CD14-positive monocyte (primary cell): ENCODE results near the gene HNRNPF. TPM values are rescaled to one million over a fixed set of nuclear protein-coding genes. Genes with fewer than 3 reads are reported as not detected.

Source experiments
- DNase-seq, 3 donors: peaks; one replicate each; pipeline ENCODE4 v3.0.0-alpha.2; 2011 to 2022
- H2AFZ ChIP-seq: 2 replicates; pipeline ENCODE4 v1.6.0; 2012; ENCODE audit warnings: mild to moderate bottlenecking, low read depth, low read length, inconsistent platforms; ENCODE audit not compliant: insufficient read depth, poor library complexity, severe bottlenecking
- H3K27ac ChIP-seq, 2 donors: 1 replicate in 1 of 2; 2 replicates in 1 of 2; pipeline ENCODE4 v1.5.1; 2012 to 2013; ENCODE audit warnings: low read length in 2 of 2, control low read depth in 1 of 2, inconsistent platforms in 1 of 2, low read depth in 1 of 2, mild to moderate bottlenecking in 1 of 2
- H3K27me3 ChIP-seq, 2 donors: one replicate each; pipeline versions ENCODE4 v1.6.0 to v1.6.1; 2011 to 2013; ENCODE audit warnings: low read length in 2 of 2; ENCODE audit not compliant: control insufficient read depth in 2 of 2, insufficient read depth in 2 of 2
- H3K36me3 ChIP-seq, 2 donors: replicated peaks in 1 of 2; 1 replicate in 1 of 2; 2 replicates in 1 of 2; pipeline versions ENCODE4 v1.5.1 to v1.6.1; 2012 to 2013; ENCODE audit warnings: low read length in 2 of 2, control low read depth in 1 of 2, inconsistent platforms in 1 of 2, mild to moderate bottlenecking in 1 of 2; ENCODE audit not compliant: insufficient read depth in 2 of 2, control insufficient read depth in 1 of 2
- H3K4me1 ChIP-seq, 2 donors: 1 replicate in 1 of 2; 2 replicates in 1 of 2; pipeline versions ENCODE4 v1.5.1 to v1.6.1; 2012 to 2013; ENCODE audit warnings: low read length in 2 of 2, control low read depth in 1 of 2, inconsistent platforms in 1 of 2, mild to moderate bottlenecking in 1 of 2, moderate library complexity in 1 of 2; ENCODE audit not compliant: insufficient read depth in 2 of 2, control insufficient read depth in 1 of 2
- H3K4me2 ChIP-seq: replicated peaks from 2 replicates; pipeline ENCODE3; 2012; ENCODE audit warnings: low read length, moderate library complexity, mild to moderate bottlenecking; ENCODE audit not compliant: poor library complexity, severe bottlenecking; ENCODE audit errors: extremely low read depth
- H3K4me3 ChIP-seq, 3 experiments: fragments of 200-600 bp in 1 of 3; sonication (generic) in 1 of 3; replicated peaks in 1 of 3; 1 replicate in 2 of 3; 2 replicates in 1 of 3; pipeline ENCODE4 v1.5.1; 2011 to 2013; ENCODE audit warnings: low read length in 3 of 3, mild to moderate bottlenecking in 3 of 3, control low read depth in 2 of 3, low read depth in 2 of 3, inconsistent platforms in 1 of 3, moderate library complexity in 1 of 3
- H3K79me2 ChIP-seq: 2 replicates; pipeline ENCODE4 v1.6.0; 2012; ENCODE audit warnings: mild to moderate bottlenecking, control low read depth, inconsistent platforms, low read length, moderate library complexity; ENCODE audit not compliant: insufficient read depth
- H3K9ac ChIP-seq: 2 replicates; pipeline ENCODE4 v1.6.0; 2017; ENCODE audit warnings: low read length, mild to moderate bottlenecking; ENCODE audit not compliant: insufficient read depth, poor library complexity, severe bottlenecking
- H3K9me3 ChIP-seq, 2 donors: replicated peaks in 1 of 2; 1 replicate in 1 of 2; 2 replicates in 1 of 2; pipeline versions ENCODE4 v1.5.1 to v1.6.1; 2012 to 2013; ENCODE audit warnings: low read length in 2 of 2, control low read depth in 1 of 2; ENCODE audit not compliant: control insufficient read depth in 1 of 2, insufficient read depth in 1 of 2
- H4K20me1 ChIP-seq: 2 replicates; pipeline ENCODE4 v1.6.0; 2012; ENCODE audit warnings: mild to moderate bottlenecking, low read length, control low read depth, moderate library complexity; ENCODE audit not compliant: insufficient read depth
- H3K27ac Mint-ChIP-seq, 7 donors: one replicate each; pipeline ENCODE4 v1.8.0; 2020; ENCODE audit warnings: mild to moderate bottlenecking in 7 of 7, mixed read lengths in 7 of 7, moderate library complexity in 6 of 7, inconsistent platforms in 2 of 7
- H3K27me3 Mint-ChIP-seq, 3 donors: one replicate each; pipeline ENCODE4 v1.8.0; 2021 to 2022; ENCODE audit warnings: low read depth in 3 of 3, mild to moderate bottlenecking in 3 of 3, mixed read lengths in 3 of 3, moderate library complexity in 3 of 3, inconsistent platforms in 1 of 3
- H3K36me3 Mint-ChIP-seq, 2 donors: one replicate each; pipeline ENCODE4 v1.8.0; 2020; ENCODE audit warnings: mixed read lengths in 2 of 2, inconsistent platforms in 1 of 2, mild to moderate bottlenecking in 1 of 2
- H3K4me1 Mint-ChIP-seq: one replicate; pipeline ENCODE4 v1.8.0; 2020; ENCODE audit warnings: mild to moderate bottlenecking, mixed read lengths
- H3K4me3 Mint-ChIP-seq, 2 donors: one replicate each; pipeline ENCODE4 v1.8.0; 2020; ENCODE audit warnings: mild to moderate bottlenecking in 2 of 2, mixed read lengths in 2 of 2, moderate library complexity in 1 of 2
- H3K9me3 Mint-ChIP-seq, 7 donors: one replicate each; pipeline ENCODE4 v1.8.0; 2020 to 2022; ENCODE audit warnings: mixed read lengths in 7 of 7, mild to moderate bottlenecking in 6 of 7, moderate library complexity in 6 of 7, inconsistent platforms in 2 of 7
- CTCF ChIP-seq: fragments of 200-600 bp; IDR thresholded peaks from one replicate; pipeline ENCODE4 v1.8.0; 2022; ENCODE audit warnings: antibody characterized with exemption, mild to moderate bottlenecking
- WGBS: methylation state at CpG from one replicate; pipeline ENCODE4 v1.1.5; 2013; ENCODE audit warnings: missing lambda C conversion rate; ENCODE audit not compliant: insufficient coverage; 5-methylcytosine and 5-hydroxymethylcytosine counted together
- intact Hi-C, 2 donors: fragments of 100-400 bp; cut with micrococcal nuclease; formaldehyde crosslinking; loops; one replicate each; pipeline versions ENCODE4 v1.15.0 to v1.15.1; 2023
- polyA plus RNA-seq, 3 donors: library from polyadenylated mRNA; depleted of rRNA in 1 of 3; unstranded in 2 of 3; stranded (reverse) in 1 of 3; fragments of 300-500 nt in 2 of 3; fragments of >200 nt in 1 of 3; fragmentation: Illumina TruSeq in 2 of 3; gene quantifications; 1 replicate in 2 of 3; 2 replicates in 1 of 3; pipeline ENCODE4 v1.2.3, GENCODE V29; 2012 to 2021

HNRNPF gene
- polyA plus RNA-seq, 3 donors: 115 to 189 (median 188) TPM

- Histone ChIP-seq H3K4me2 (no peak overlapping the region), H3K27me3 (no peaks in the 10 kb centered on the region), H3K9me3 (no peaks in the 10 kb centered on the region), H3K36me3 (peaks cover 7 to 38% of the 10 kb centered on the region in 2 donors), H2AFZ (no peak overlapping the region), H3K4me1 (peaks cover 45 to 92% of the 10 kb centered on the region in 2 donors), H3K79me2 (peaks cover 100% of the 10 kb centered on the region), H3K27ac (peak overlapping the region; percentile 55 to 99), H3K4me3 (no peak overlapping the region), H3K9ac (no peak overlapping the region), H4K20me1 (peaks cover 90% of the 10 kb centered on the region)
- Mint-ChIP-seq H3K4me1 (peaks cover 86% of the 10 kb centered on the region), H3K27me3 (no peaks in the 10 kb centered on the region), H3K4me3 (no peak overlapping the region), H3K27ac (peak overlapping the region in 6 of 7 donors; percentile 83 to 96 (median 93)), H3K9me3 (no peaks in the 10 kb centered on the region), H3K36me3 (peaks cover 37 to 53% of the 10 kb centered on the region in 2 donors)
- WGBS: 60% methylated on average over 1 of the region's 2 CpGs
- no peak for TF ChIP-seq CTCF
- intact Hi-C loops: loop anchor here in 1 of 2 donors (5.0 kb wide), 1 partner anchor 38 kb away; the partner anchor contains the start of gene ZNF487
- no peak for DNase-seq
Observed at GRCh38 chr10:43398939-43399319, 10.1 kb downstream of the HNRNPF start.

- H3K9ac ChIP-seq: peak overlapping the region; percentile 84
- Mint-ChIP-seq H3K9me3 (no peaks in the 10 kb centered on the region), H3K4me1 (peaks cover 74% of the 10 kb centered on the region), H3K27ac (peak overlapping the region; percentile 95 to 99 (median 96)), H3K36me3 (peaks cover 44 to 59% of the 10 kb centered on the region in 2 donors), H3K4me3 (peak overlapping the region; percentile 88 to 95), H3K27me3 (peaks cover 0 to 3% (median 0%) of the 10 kb centered on the region in 3 donors)
- intact Hi-C loops: loop anchor here in 1 of 2 donors (5.0 kb wide), 1 partner anchor 40 kb away; the partner anchor contains the start of gene ZNF487
- peaks cover 48 to 81% of the 10 kb centered on the region in 2 donors for H3K4me1 ChIP-seq
- peak overlapping the region; percentile 86 for H3K4me2 ChIP-seq
- TF ChIP-seq CTCF: no peak
- DNase-seq: peak; percentile 84 to 92 (median 86)
- H2AFZ ChIP-seq: peak overlapping the region; percentile 68
- H3K27ac ChIP-seq: peak overlapping the region; percentile 92 to 99
- H3K79me2 ChIP-seq: peaks cover 100% of the 10 kb centered on the region
- no peaks in the 10 kb centered on the region for H3K9me3 ChIP-seq
- peaks cover 90% of the 10 kb centered on the region for H4K20me1 ChIP-seq
- no peaks in the 10 kb centered on the region for H3K27me3 ChIP-seq
- under 1% methylated on average over 63 of the region's 70 CpGs for WGBS
- peaks cover 23 to 47% of the 10 kb centered on the region in 2 donors for H3K36me3 ChIP-seq
- peak overlapping the region; percentile 42 to 76 (median 60) for H3K4me3 ChIP-seq
Observed at GRCh38 chr10:43396928-43397624, 11.9 kb downstream of the HNRNPF start.
